ENCODE measurements around the gene GAN.
A peak's percentile ranks its signal among the peaks of the same experiment; 100 is the strongest.

Gene GAN

GRCh38 chr16:81432937-81433557, 118.3 kb downstream of the GAN start:
- H3K4me1 ChIP-seq (ENCODE audit: control insufficient read depth, insufficient read depth, low read length, unreplicated experiment): peaks cover 12% of the 10 kb centered on the region
- no peaks in the 10 kb centered on the region for H3K79me2 ChIP-seq (ENCODE audit: control insufficient read depth, insufficient read depth, low read length, unreplicated experiment)
- no peak overlapping the region for H3K4me3 ChIP-seq (ENCODE audit: low read depth, low read length)
- no peaks in the 10 kb centered on the region for H3K27me3 ChIP-seq (ENCODE audit: insufficient read depth, low read length)
- no peak overlapping the region for H2AFZ ChIP-seq (ENCODE audit: low read length, unreplicated experiment)
- no peaks in the 10 kb centered on the region for H3K36me3 ChIP-seq (ENCODE audit: insufficient read depth, low read length)
- H3K27ac ChIP-seq (ENCODE audit: low read depth, low read length): no peak overlapping the region

DNA sequence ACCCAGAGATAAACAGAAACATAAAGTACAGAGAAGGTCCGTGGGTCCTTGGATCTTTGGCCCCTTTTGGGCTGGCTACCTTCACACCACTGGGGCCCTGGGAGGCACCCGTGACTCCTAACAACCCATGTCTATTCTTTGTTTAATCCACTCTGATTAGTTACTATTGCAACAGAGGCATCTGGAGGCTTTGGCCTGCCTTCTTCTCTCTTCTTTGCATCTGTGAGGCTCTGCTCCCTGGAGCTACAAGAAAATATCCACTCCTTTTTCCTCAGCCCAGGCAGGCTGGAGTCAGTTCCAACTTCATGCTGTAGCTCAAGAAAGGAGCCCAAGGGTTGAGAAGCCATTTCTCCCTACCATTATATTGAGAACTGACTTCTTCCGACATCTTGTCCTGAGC, 120.3 kb downstream of the GAN start:
- H3K27ac ChIP-seq (ENCODE audit: low read depth, low read length): no peak overlapping the region
- H3K79me2 ChIP-seq (ENCODE audit: control insufficient read depth, insufficient read depth, low read length, unreplicated experiment): no peaks in the 10 kb centered on the region
- H3K4me3 ChIP-seq (ENCODE audit: low read depth, low read length): no peak overlapping the region
- H2AFZ ChIP-seq (ENCODE audit: low read length, unreplicated experiment): no peak overlapping the region
- peaks cover 12% of the 10 kb centered on the region for H3K4me1 ChIP-seq (ENCODE audit: control insufficient read depth, insufficient read depth, low read length, unreplicated experiment)
- peaks cover 8% of the 10 kb centered on the region for H3K27me3 ChIP-seq (ENCODE audit: insufficient read depth, low read length)
- no peaks in the 10 kb centered on the region for H3K36me3 ChIP-seq (ENCODE audit: insufficient read depth, low read length)

DNA sequence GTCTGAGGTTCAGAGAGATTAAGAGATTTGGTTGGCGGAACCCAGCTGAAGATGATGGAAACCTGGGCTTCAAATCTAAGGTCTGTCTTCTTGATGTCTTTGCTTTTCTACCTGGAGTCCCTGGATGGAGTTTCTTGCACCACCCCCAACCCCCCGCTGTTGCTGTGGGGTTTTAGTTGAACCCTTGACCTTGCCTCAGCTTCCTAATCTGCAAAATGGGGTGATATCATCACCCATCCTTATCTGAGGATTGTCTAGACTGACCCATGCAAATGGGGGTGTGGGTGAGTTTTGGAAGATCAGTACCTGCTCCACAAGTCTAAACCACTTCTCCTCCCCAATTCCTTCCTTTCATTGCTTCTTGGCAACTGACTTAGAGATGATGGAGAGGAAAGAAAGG, 120.8 kb downstream of the GAN start:
- H3K27me3 ChIP-seq (ENCODE audit: insufficient read depth, low read length): peaks cover 11% of the 10 kb centered on the region
- no peak overlapping the region for H3K4me3 ChIP-seq (ENCODE audit: low read depth, low read length)
- H3K27ac ChIP-seq (ENCODE audit: low read depth, low read length): no peak overlapping the region
- H3K79me2 ChIP-seq (ENCODE audit: control insufficient read depth, insufficient read depth, low read length, unreplicated experiment): no peaks in the 10 kb centered on the region
- no peaks in the 10 kb centered on the region for H3K36me3 ChIP-seq (ENCODE audit: insufficient read depth, low read length)
- H3K4me1 ChIP-seq (ENCODE audit: control insufficient read depth, insufficient read depth, low read length, unreplicated experiment): peaks cover 12% of the 10 kb centered on the region
- H2AFZ ChIP-seq (ENCODE audit: low read length, unreplicated experiment): no peak overlapping the region

GRCh38 chr16:81436386-81436785, 121.6 kb downstream of the GAN start:
- H3K4me3 ChIP-seq (ENCODE audit: low read depth, low read length): no peak overlapping the region
- H3K27ac ChIP-seq (ENCODE audit: low read depth, low read length): peak overlapping the region; percentile 32; the same call in 1 of the 2 replicates
- peaks cover 19% of the 10 kb centered on the region for H3K27me3 ChIP-seq (ENCODE audit: insufficient read depth, low read length)
- H3K79me2 ChIP-seq (ENCODE audit: control insufficient read depth, insufficient read depth, low read length, unreplicated experiment): no peaks in the 10 kb centered on the region
- H3K4me1 ChIP-seq (ENCODE audit: control insufficient read depth, insufficient read depth, low read length, unreplicated experiment): peaks cover 10% of the 10 kb centered on the region
- no peaks in the 10 kb centered on the region for H3K36me3 ChIP-seq (ENCODE audit: insufficient read depth, low read length)
- no peak overlapping the region for H2AFZ ChIP-seq (ENCODE audit: low read length, unreplicated experiment)

- Histone ChIP-seq H3K4me1 (ENCODE audit: control insufficient read depth, insufficient read depth, low read length, unreplicated experiment) (no peaks in the 10 kb centered on the region), H3K27me3 (ENCODE audit: insufficient read depth, low read length) (peaks cover 26% of the 10 kb centered on the region), H3K4me3 (ENCODE audit: low read depth, low read length) (no peak overlapping the region), H3K27ac (ENCODE audit: low read depth, low read length) (no peak overlapping the region), H2AFZ (ENCODE audit: low read length, unreplicated experiment) (no peak overlapping the region), H3K36me3 (ENCODE audit: insufficient read depth, low read length) (no peaks in the 10 kb centered on the region), H3K79me2 (ENCODE audit: control insufficient read depth, insufficient read depth, low read length, unreplicated experiment) (no peaks in the 10 kb centered on the region)
Measured at GRCh38 chr16:81437865-81438264, 123.1 kb downstream of the GAN start.

Data from ACC112 (cell line).